PC-3 (cell line): ENCODE results near the gene DMD.

Experiments
- CTCF ChIP-seq: fragments of 300-600 bp; sonication (generic); conservative IDR thresholded peaks from 2 replicates; pipeline ENCODE4 v1.5.1; 2017; ENCODE audit warnings: antibody characterized with exemption, low read depth, mild to moderate bottlenecking, low read length
- EZH2 ChIP-seq: fragments of 300-600 bp; sonication (generic); IDR thresholded peaks from one replicate; pipeline ENCODE4 v1.6.1; 2017; ENCODE audit warnings: antibody characterized with exemption, mild to moderate bottlenecking, low read length; ENCODE audit not compliant: unreplicated experiment

DNA sequence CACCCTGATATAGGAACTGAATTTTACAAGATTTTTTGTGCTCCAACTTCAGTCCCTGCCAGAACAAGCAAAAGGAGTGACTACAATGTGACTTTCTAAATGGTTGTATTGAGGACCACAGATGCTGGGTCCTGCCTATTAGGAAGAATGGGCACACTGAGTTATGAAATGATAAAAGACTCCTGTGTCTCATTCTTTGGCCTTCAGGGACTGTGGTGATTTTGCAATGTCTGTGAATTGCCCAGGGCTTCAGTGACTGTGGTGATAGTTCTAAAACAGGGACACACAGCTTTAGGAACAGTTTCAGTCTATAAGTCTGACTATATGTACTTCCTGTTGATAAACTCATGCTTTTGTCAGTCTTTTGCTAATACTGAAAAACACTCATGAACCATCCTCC is 210.2 kb downstream of the DMD start:
- TF ChIP-seq CTCF (no peak), EZH2 (no peak)
